Keratinocyte (primary cell): ENCODE results near the gene HOMER1. TPM values are rescaled to one million over a fixed set of nuclear protein-coding genes. Genes with fewer than 3 reads are reported as not detected.
A peak's percentile ranks its signal among the peaks of the same experiment; 100 is the strongest.

ENCODE experiments used
- DNase-seq: peaks from one replicate; pipeline ENCODE4 v3.0.0-alpha.2; 2011; ENCODE audit warnings: low read depth, missing footprints, low spot score
- FAIRE-seq: peaks from 2 replicates; lab custom pipeline; 2011; peaks lifted over from hg19 to GRCh38; lab: Jason Lieb, UNC
- H2AFZ ChIP-seq: 2 replicates; pipeline ENCODE4 v1.6.0; 2012; ENCODE audit warnings: low read length, control low read depth, inconsistent platforms; ENCODE audit not compliant: control insufficient read depth
- H3K27ac ChIP-seq: 2 replicates; pipeline ENCODE4 v1.5.1; 2011; ENCODE audit warnings: low read length; ENCODE audit not compliant: control insufficient read depth, insufficient read depth
- H3K27me3 ChIP-seq: 3 replicates; pipeline ENCODE4 v1.6.0; 2011; ENCODE audit warnings: low read length; ENCODE audit not compliant: control insufficient read depth, insufficient read depth; ENCODE audit errors: extremely low read depth
- H3K36me3 ChIP-seq, 2 experiments: 2 replicates in 1 of 2; 3 replicates in 1 of 2; pipeline ENCODE4 v1.5.1; 2011; ENCODE audit warnings: low read length in 2 of 2, mild to moderate bottlenecking in 1 of 2; ENCODE audit not compliant: control insufficient read depth in 2 of 2, insufficient read depth in 2 of 2; ENCODE audit errors: extremely low read depth in 1 of 2
- H3K4me1 ChIP-seq: 3 replicates; pipeline ENCODE4 v1.5.1; 2011; ENCODE audit warnings: low read length; ENCODE audit not compliant: control insufficient read depth, insufficient read depth; ENCODE audit errors: extremely low read depth
- H3K4me2 ChIP-seq: 3 replicates; pipeline ENCODE4 v1.6.0; 2011; ENCODE audit warnings: low read depth, low read length; ENCODE audit not compliant: control insufficient read depth, insufficient read depth; ENCODE audit errors: extremely low read depth
- H3K4me3 ChIP-seq, 3 experiments: fragments of 200-600 bp in 1 of 3; sonication (generic) in 1 of 3; 2 replicates in 2 of 3; 3 replicates in 1 of 3; pipeline ENCODE4 v1.5.1; 2011 to 2016; ENCODE audit warnings: low read length in 3 of 3, mild to moderate bottlenecking in 3 of 3, control low read depth in 2 of 3, inconsistent platforms in 1 of 3, low read depth in 1 of 3, mixed read lengths in 1 of 3, mixed run types in 1 of 3, moderate library complexity in 1 of 3; ENCODE audit not compliant: control insufficient read depth in 2 of 3, insufficient read depth in 2 of 3; ENCODE audit errors: extremely low read depth in 1 of 3
- H3K79me2 ChIP-seq: 2 replicates; pipeline ENCODE4 v1.6.0; 2012; ENCODE audit warnings: low read length; ENCODE audit not compliant: control insufficient read depth, insufficient read depth
- H3K9ac ChIP-seq: 3 replicates; pipeline ENCODE4 v1.6.0; 2011; ENCODE audit warnings: low read length; ENCODE audit not compliant: control insufficient read depth, insufficient read depth; ENCODE audit errors: extremely low read depth
- H3K9me1 ChIP-seq: 3 replicates; pipeline ENCODE4 v1.6.0; 2011; ENCODE audit warnings: low read length; ENCODE audit not compliant: control insufficient read depth, insufficient read depth; ENCODE audit errors: extremely low read depth
- H3K9me3 ChIP-seq: 2 replicates; pipeline ENCODE4 v1.5.1; 2012; ENCODE audit warnings: low read depth, low read length; ENCODE audit not compliant: control insufficient read depth
- H4K20me1 ChIP-seq: 3 replicates; pipeline ENCODE4 v1.6.0; 2011; ENCODE audit warnings: low read length; ENCODE audit not compliant: control insufficient read depth, insufficient read depth; ENCODE audit errors: extremely low read depth
- EZH2 ChIP-seq: IDR thresholded peaks from one replicate; pipeline ENCODE4 v1.6.1; 2012; ENCODE audit warnings: inconsistent platforms, mild to moderate bottlenecking, low read length, moderate library complexity
- dilution Hi-C: fragments of 300-500 bp; cut with MboI; formaldehyde crosslinking; loops from one replicate; pipeline ENCODE4 v1.7.0; 2020; ENCODE audit warnings: low sequenced_read_pairs; ENCODE audit not compliant: extremely low pct_ligation_motif_present
- polyA plus RNA-seq, 5 experiments: library from polyadenylated mRNA; depleted of rRNA in 3 of 5; stranded (reverse) in 3 of 5; stranded (forward) in 1 of 5; unstranded in 1 of 5; fragments of >200 nt; gene quantifications; 1 replicate in 1 of 5; 2 replicates in 3 of 5; 3 replicates in 1 of 5; pipeline versions ENCODE4 v1.2.1 to v1.2.3, GENCODE V29; 2011 to 2012; ENCODE audit warnings: missing spikeins in 2 of 5, low read depth in 1 of 5, low replicate concordance in 1 of 5
- TF ChIP-seq, protein P1 (sequence below), 3 experiments: IDR thresholded peaks in 1 of 3; conservative IDR thresholded peaks in 1 of 3; optimal IDR thresholded peaks in 1 of 3; 2 replicates in 2 of 3; 3 replicates in 1 of 3; pipeline versions ENCODE3 to v1.5.1; 2011; ENCODE audit warnings: low read length in 3 of 3, mild to moderate bottlenecking in 3 of 3, moderate library complexity in 2 of 3, control low read depth in 1 of 3, inconsistent platforms in 1 of 3; ENCODE audit not compliant: insufficient read depth in 2 of 3; ENCODE audit errors: extremely low read depth in 1 of 3

Gene HOMER1
- polyA plus RNA-seq, 1 donor (not counting 4 experiments of a cell fraction or from before 2014, with no cell fraction given) = 6.5 TPM

DNA sequence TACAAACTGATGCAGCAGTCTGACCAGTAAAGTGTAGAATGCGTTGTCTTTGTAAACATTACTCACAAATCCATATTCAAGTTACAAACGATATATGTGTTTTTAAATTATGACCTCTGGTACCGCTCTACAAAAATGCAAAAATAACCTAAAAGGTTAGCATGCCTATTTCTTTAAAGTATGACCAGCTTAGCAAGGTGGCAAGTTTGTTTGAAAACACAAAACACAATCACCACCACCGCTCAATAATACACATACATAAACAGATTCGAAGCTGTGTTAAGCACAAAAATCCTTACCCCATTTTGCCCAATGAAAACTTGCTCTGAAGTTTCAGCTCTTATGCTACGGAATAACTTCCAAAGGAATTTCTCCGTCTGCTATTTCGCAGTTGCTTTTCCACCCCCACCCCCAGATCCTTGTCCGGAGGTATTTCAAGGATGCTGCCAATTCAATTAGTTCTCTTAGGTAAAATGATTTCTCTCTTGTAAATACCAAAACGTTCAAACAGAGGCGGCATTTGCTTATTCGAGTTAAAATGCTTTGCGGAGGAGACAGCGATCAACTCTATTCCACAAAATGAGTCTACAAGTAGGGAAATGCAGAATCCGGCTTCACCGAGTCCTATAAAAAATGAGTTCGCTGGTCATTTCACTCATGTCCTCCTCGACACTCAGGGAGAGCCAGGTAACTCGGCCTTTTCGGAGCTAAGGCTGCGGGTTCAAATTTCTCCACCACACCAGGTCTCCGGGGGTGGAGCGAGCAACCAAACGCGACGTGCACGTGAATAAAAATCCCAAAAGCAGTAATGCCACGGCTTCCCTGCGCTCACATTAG is 1.2 kb downstream of the HOMER1 start:
- Histone ChIP-seq H3K9me3 (no peaks in the 10 kb centered on the region), H3K36me3 (no peaks in the 10 kb centered on the region), H3K4me2 (peak overlapping the region; percentile 85), H3K9me1 (peaks cover 2% of the 10 kb centered on the region), H4K20me1 (peaks cover 11% of the 10 kb centered on the region), H3K27ac (peak overlapping the region; percentile 90), H2AFZ (peak overlapping the region; percentile 88), H3K79me2 (peaks cover 40% of the 10 kb centered on the region), H3K4me1 (peaks cover 15% of the 10 kb centered on the region), H3K9ac (peak overlapping the region; percentile 90), H3K4me3 (peak overlapping the region; percentile 62 to 95 (median 78)), H3K27me3 (no peaks in the 10 kb centered on the region)
- no peak for TF ChIP-seq EZH2
- dilution Hi-C loops = no loop called here
- FAIRE-seq (peak; percentile 23), DNase-seq (no peak)

DNA sequence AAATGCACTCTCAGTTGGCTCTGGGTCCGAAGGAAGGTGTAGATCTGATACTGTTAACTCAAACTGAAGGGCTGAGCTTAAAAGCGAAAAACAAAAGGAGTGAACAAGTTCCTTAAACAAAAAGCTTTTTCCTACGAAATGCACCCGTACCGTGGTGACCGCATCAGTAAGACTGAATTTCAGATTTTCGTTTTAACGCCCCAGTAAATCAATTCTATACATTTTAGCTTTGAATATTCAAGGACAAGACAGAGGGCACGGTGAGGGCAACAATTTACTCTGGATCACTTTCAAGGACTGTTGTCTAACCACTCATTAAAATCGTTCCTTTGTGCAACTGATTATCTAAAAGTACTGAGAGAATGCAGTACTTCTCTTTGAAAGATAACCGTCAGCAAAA is 1.9 kb downstream of the HOMER1 start:
- no peak overlapping the region for H2AFZ ChIP-seq
- H3K9me1 ChIP-seq = peaks cover 2% of the 10 kb centered on the region
- H3K4me1 ChIP-seq = peaks cover 15% of the 10 kb centered on the region
- peak overlapping the region; percentile 62 to 95 (median 78) for H3K4me3 ChIP-seq
- H3K9me3 ChIP-seq = no peaks in the 10 kb centered on the region
- dilution Hi-C loops = no loop called here
- H4K20me1 ChIP-seq = peaks cover 11% of the 10 kb centered on the region
- peak overlapping the region; percentile 90 for H3K9ac ChIP-seq
- DNase-seq (no peak), FAIRE-seq (no peak)
- peaks cover 41% of the 10 kb centered on the region for H3K79me2 ChIP-seq
- no peaks in the 10 kb centered on the region for H3K36me3 ChIP-seq
- peak overlapping the region; percentile 90 for H3K27ac ChIP-seq
- H3K27me3 ChIP-seq = no peaks in the 10 kb centered on the region
- H3K4me2 ChIP-seq = peak overlapping the region; percentile 85
- TF ChIP-seq, protein P1, sequence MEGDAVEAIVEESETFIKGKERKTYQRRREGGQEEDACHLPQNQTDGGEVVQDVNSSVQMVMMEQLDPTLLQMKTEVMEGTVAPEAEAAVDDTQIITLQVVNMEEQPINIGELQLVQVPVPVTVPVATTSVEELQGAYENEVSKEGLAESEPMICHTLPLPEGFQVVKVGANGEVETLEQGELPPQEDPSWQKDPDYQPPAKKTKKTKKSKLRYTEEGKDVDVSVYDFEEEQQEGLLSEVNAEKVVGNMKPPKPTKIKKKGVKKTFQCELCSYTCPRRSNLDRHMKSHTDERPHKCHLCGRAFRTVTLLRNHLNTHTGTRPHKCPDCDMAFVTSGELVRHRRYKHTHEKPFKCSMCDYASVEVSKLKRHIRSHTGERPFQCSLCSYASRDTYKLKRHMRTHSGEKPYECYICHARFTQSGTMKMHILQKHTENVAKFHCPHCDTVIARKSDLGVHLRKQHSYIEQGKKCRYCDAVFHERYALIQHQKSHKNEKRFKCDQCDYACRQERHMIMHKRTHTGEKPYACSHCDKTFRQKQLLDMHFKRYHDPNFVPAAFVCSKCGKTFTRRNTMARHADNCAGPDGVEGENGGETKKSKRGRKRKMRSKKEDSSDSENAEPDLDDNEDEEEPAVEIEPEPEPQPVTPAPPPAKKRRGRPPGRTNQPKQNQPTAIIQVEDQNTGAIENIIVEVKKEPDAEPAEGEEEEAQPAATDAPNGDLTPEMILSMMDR (optimal IDR thresholded peaks at IDR 0.05 in 1 of 3, IDR thresholded peaks at IDR 0.05 in 1 of 3, conservative IDR thresholded peaks at IDR 0.05 in 1 of 3; ENCODE audit: extremely low read depth in 1 of 3, insufficient read depth in 2 of 3, low read length in 3 of 3) = no peak
- TF ChIP-seq EZH2 = no peak
